Muscle layer of colon (tissue), 2 donors: Measurements from ENCODE around the gene ZC3H18.

Experiments
- H3K27ac ChIP-seq: one replicate; pipeline ENCODE4 v1.7.0; 2013; ENCODE audit warnings: low read depth, mild to moderate bottlenecking, low read length, moderate library complexity
- H3K27me3 ChIP-seq, 2 donors: one replicate each; pipeline ENCODE4 v1.7.0; 2013; ENCODE audit warnings: low read length in 2 of 2, mild to moderate bottlenecking in 2 of 2; ENCODE audit not compliant: insufficient read depth in 2 of 2, control insufficient read depth in 1 of 2
- H3K36me3 ChIP-seq: one replicate; pipeline ENCODE4 v1.7.0; 2013; ENCODE audit warnings: mild to moderate bottlenecking, low read length; ENCODE audit not compliant: insufficient read depth
- H3K4me1 ChIP-seq: one replicate; pipeline ENCODE4 v1.7.0; 2013; ENCODE audit warnings: mild to moderate bottlenecking, low read length; ENCODE audit not compliant: insufficient read depth
- H3K4me3 ChIP-seq, 2 donors: one replicate each; pipeline ENCODE4 v1.7.0; 2013; ENCODE audit warnings: low read length in 2 of 2, low read depth in 1 of 2, mild to moderate bottlenecking in 1 of 2, moderate library complexity in 1 of 2
- H3K9ac ChIP-seq: one replicate; pipeline ENCODE4 v1.7.0; 2013; ENCODE audit warnings: low read length
- H3K9me3 ChIP-seq: one replicate; pipeline ENCODE4 v1.7.0; 2013; ENCODE audit warnings: mild to moderate bottlenecking, low read length
- donor health status: abdominal sarcoma.
- donor health status: Adenocarcinoma of cecum.

Gene ZC3H18

DNA sequence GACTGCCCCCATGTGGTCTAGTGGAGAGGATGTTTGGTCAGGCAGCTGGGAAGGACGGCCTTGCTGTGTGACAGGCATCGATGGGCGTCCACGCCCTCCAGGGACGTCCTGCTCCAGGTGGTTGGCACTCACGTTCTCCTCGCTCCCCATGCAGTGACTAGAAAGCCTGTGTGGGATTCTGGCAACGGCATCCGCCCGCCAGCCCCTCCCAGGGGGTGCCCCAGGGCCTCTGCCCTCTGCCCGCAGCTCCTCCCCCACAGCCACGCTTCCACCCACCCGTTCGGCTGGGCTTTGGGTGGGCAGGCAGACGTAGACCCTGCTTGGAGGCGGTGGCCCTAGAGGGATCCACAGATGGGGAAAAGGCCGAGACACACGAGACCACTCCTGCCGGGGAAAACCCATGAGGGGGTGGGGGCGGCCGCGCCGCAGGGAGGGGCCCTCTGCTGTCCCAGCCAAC, 63.5 kb downstream of the ZC3H18 start:
- H3K27me3 ChIP-seq, result peaks cover 5 to 39% of the 10 kb centered on the region in 2 donors
- no peak overlapping the region for H3K4me3 ChIP-seq
- H3K9ac ChIP-seq, result no peak overlapping the region
- no peaks in the 10 kb centered on the region for H3K4me1 ChIP-seq
- H3K9me3 ChIP-seq, result no peaks in the 10 kb centered on the region
- H3K36me3 ChIP-seq, result peaks cover 4% of the 10 kb centered on the region
- no peak overlapping the region for H3K27ac ChIP-seq

DNA sequence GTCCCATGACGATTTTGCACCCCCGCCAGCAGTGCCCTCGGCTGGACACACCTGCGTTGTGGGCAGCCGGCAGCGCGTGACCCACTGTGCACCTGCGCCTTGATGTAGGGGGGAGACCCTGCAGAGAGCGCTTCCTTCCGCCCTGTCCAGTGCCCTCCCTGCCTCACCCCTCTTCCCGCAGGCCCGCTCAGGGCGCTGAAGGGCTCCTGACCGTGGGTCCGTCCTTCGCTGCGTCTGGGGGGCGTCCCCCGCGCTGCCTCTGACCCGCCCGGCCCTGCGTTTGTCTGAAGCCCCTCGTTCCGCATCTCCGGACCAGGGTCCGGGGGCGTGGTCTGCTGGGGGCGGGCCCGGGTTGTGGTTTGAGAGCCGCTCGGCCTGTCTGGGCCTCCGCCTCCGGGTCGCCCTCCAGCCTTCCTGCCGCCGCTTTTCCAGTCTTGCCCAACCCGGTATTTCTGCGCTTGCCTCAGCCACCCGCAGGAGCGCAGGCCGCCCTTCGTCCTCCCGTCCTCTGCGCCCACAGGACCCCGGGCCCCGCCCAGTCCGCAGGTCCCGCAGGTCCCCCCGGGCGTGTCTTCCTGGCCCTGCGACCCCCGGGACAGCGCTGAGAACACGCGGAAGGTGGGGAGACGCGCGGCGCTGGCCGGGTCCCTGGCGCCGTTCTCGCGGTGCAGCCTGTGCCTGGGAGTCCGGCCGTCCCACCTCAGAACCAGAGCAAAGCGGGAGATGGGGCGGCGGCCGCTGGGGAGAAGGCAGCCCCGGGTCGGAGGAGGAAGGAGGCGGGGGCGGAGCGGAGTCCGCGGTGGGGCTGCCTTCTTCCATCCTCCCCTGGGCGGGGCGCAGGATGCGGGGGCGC, 64.2 kb downstream of the ZC3H18 start:
- H3K27ac ChIP-seq, result no peak overlapping the region
- H3K9ac ChIP-seq, result no peak overlapping the region
- peaks cover 12 to 46% of the 10 kb centered on the region in 2 donors for H3K27me3 ChIP-seq
- no peaks in the 10 kb centered on the region for H3K9me3 ChIP-seq
- H3K4me1 ChIP-seq, result no peaks in the 10 kb centered on the region
- H3K4me3 ChIP-seq, result no peak overlapping the region
- peaks cover 4% of the 10 kb centered on the region for H3K36me3 ChIP-seq

GRCh38 chr16:88634994-88635670, 64.9 kb downstream of the ZC3H18 start:
- no peaks in the 10 kb centered on the region for H3K36me3 ChIP-seq
- H3K27me3 ChIP-seq, result peaks cover 15 to 54% of the 10 kb centered on the region in 2 donors
- H3K4me3 ChIP-seq, result no peak overlapping the region
- H3K9me3 ChIP-seq, result no peaks in the 10 kb centered on the region
- no peak overlapping the region for H3K9ac ChIP-seq
- H3K4me1 ChIP-seq, result no peaks in the 10 kb centered on the region
- H3K27ac ChIP-seq, result no peak overlapping the region

DNA sequence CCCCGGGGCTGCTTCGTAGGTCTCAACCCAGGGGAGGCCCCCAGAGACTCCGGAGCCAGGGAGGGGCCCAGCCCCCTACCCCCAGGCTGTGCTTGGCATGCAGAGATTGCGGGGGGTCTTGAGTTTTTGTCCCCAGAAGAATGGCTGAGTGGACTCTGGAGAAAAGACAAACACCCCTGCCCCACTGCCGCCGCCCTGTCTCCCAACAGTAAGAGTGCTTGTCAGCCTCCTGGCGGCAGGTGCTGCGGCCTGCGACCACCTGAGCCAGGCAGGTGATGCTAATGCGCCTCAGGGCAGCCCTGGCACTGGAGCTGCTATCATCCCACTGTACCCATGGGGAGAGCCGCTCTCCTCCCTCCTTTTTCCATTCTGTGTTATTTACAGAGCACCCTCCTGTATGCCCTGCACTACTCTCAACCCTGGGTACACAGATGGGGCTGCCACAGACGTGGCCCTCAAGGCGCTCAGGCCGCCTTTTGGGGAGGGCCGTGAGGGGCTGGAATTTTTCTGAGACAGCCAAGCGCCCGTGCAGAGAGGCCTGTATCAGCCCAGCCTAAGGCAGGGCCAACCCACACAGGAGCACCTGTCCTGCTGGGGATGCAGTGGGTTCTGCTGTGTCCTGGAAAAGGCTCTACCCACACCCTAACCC, 65.6 kb downstream of the ZC3H18 start:
- Histone ChIP-seq H3K36me3 (no peaks in the 10 kb centered on the region), H3K9ac (no peak overlapping the region), H3K9me3 (no peaks in the 10 kb centered on the region), H3K27me3 (peaks cover 15 to 60% of the 10 kb centered on the region in 2 donors), H3K27ac (no peak overlapping the region), H3K4me3 (no peak overlapping the region), H3K4me1 (no peaks in the 10 kb centered on the region)

GRCh38 chr16:88636488-88637265, 66.5 kb downstream of the ZC3H18 start:
- H3K27ac ChIP-seq, result no peak overlapping the region
- H3K27me3 ChIP-seq, result peaks cover 15 to 63% of the 10 kb centered on the region in 2 donors

GRCh38 chr16:88638323-88639230, 68.4 kb downstream of the ZC3H18 start, which contains the start of gene IL17C:
TSS of gene IL17C (plus strand) at chr16:88638572. CDS start at chr16:88638642, 70 bp downstream.
- H3K27me3 ChIP-seq, result peaks cover 15 to 63% of the 10 kb centered on the region in 2 donors
- no peaks in the 10 kb centered on the region for H3K9me3 ChIP-seq
- H3K27ac ChIP-seq, result no peak within 1 kb of the TSS
- H3K36me3 ChIP-seq, result no peaks in the 10 kb centered on the region
- H3K4me1 ChIP-seq, result no peaks in the 10 kb centered on the region
- H3K4me3 ChIP-seq, result no peak within 1 kb of the TSS
- H3K9ac ChIP-seq, result no peak within 1 kb of the TSS

More at GRCh38 chr16:88636488-88637265, 66.5 kb downstream of the ZC3H18 start:
- Histone ChIP-seq H3K4me1 (no peaks in the 10 kb centered on the region), H3K4me3 (no peak overlapping the region), H3K36me3 (no peaks in the 10 kb centered on the region), H3K9ac (no peak overlapping the region), H3K9me3 (no peaks in the 10 kb centered on the region)

DNA sequence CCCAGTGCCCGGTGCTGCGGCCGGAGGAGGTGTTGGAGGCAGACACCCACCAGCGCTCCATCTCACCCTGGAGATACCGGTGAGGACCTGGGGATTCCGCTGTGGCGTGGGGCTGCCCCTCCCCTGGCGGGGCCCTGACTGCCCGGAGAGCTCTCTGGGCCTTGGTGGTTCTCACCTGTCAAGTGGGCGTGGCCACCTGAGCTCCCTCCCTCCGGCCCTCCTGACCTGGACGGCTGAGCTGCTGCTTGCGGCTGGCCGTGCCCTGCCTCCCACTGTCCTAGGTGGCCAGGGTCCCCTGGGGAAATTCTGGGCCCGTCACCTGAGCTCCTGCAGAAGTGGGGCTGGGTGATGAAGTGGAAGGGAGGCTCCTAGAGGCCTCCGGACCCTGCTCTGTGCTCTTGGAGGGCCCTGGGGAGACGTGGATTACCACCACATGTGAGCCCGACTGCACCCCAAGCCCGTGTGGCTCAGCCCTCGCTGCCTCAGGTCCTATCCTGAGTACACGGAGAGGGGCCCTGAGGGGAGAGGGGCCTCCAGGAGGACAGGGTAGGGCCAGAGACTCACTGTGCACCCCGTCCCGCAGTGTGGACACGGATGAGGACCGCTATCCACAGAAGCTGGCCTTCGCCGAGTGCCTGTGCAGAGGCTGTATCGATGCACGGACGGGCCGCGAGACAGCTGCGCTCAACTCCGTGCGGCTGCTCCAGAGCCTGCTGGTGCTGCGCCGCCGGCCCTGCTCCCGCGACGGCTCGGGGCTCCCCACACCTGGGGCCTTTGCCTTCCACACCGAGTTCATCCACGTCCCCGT, 69.2 kb downstream of the ZC3H18 start:
- peaks cover 15 to 55% of the 10 kb centered on the region in 2 donors for H3K27me3 ChIP-seq
- no peak overlapping the region for H3K9ac ChIP-seq
- H3K4me3 ChIP-seq, result no peak overlapping the region
- no peak overlapping the region for H3K27ac ChIP-seq
- H3K4me1 ChIP-seq, result no peaks in the 10 kb centered on the region
- H3K9me3 ChIP-seq, result no peaks in the 10 kb centered on the region
- H3K36me3 ChIP-seq, result no peaks in the 10 kb centered on the region

GRCh38 chr16:88640039-88640495, 69.9 kb downstream of the ZC3H18 start:
- Histone ChIP-seq H3K9me3 (no peaks in the 10 kb centered on the region), H3K36me3 (no peaks in the 10 kb centered on the region), H3K27me3 (peaks cover 15 to 49% of the 10 kb centered on the region in 2 donors), H3K4me1 (no peaks in the 10 kb centered on the region), H3K27ac (no peak overlapping the region), H3K9ac (no peak overlapping the region), H3K4me3 (no peak overlapping the region)

GRCh38 chr16:88640498-88641247, 70.5 kb downstream of the ZC3H18 start:
- H3K4me1 ChIP-seq, result no peaks in the 10 kb centered on the region
- H3K36me3 ChIP-seq, result no peaks in the 10 kb centered on the region
- H3K9me3 ChIP-seq, result no peaks in the 10 kb centered on the region
- no peak overlapping the region for H3K4me3 ChIP-seq
- no peak overlapping the region for H3K9ac ChIP-seq
- H3K27me3 ChIP-seq, result peaks cover 15 to 43% of the 10 kb centered on the region in 2 donors
- no peak overlapping the region for H3K27ac ChIP-seq
